SK-N-MC (cell line): ENCODE results near the gene NHS.

Source experiments
- EZH2 ChIP-seq: fragments of 200-600 bp; sonication (generic); IDR thresholded peaks from one replicate; pipeline ENCODE4 v1.6.1; 2017; ENCODE audit warnings: antibody characterized with exemption
- POLR2AphosphoS5 ChIP-seq: IDR thresholded peaks from 2 replicates; pipeline ENCODE4 v1.6.1; 2012; ENCODE audit warnings: mild to moderate bottlenecking, low read depth, low read length, borderline replicate concordance

DNA sequence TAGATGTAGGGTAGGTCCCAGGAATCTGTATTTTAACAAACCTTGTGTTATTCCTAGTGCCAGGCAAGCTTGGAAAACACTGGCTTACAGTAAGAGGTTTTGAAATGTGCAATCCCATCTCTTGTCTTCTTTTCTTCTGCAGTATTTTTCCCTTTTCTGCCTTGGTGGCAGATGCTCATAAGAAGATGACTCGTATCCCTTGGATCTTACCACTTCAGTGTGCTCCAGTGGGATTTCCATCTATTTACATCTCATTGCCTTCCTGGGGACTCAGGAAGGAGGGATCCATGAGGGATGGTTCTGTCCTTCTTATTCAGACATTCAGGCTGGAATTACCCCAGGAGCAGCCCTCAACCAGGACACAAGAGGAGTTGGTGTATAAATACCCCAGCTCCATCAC lies 136.6 kb downstream of the NHS start:
- TF ChIP-seq POLR2AphosphoS5 (no peak), EZH2 (no peak)
